Left cardiac atrium (tissue), 4 donors: ENCODE measurements around the gene RPS6KC1. TPM values are rescaled to one million over a fixed set of nuclear protein-coding genes. Genes with fewer than 3 reads are reported as not detected.

Experiments
- ATAC-seq, 2 donors: fragments of 200-7000 bp; cut with Tn5 transposase; one replicate each; pipeline ENCODE4 v1.9.1; 2020; ENCODE audit warnings: mild to moderate bottlenecking in 2 of 2, moderate library complexity in 2 of 2
- DNase-seq: peaks from one replicate; pipeline ENCODE4 v3.0.0-alpha.2; 2020
- intact Hi-C, 2 donors: fragments of 100-400 bp; cut with DNase I; formaldehyde crosslinking; loops; one replicate each; pipeline versions ENCODE4 v1.14.1 to v1.15.1; 2022 to 2023
- total RNA-seq, 2 donors: library from RNA; stranded (reverse); fragmentation: NEBNext Ultra II Directional; extraction: Animal tissue kit (Norgen Biotek cat#: 25700); gene quantifications; one replicate each; pipeline ENCODE4 v1.2.1, GENCODE V29; 2021
- donor health status: DM: no; HTN: yes; CAD: no.
- donor health status: DM: no; HTN: yes; CAD: no; lungs with severe emphysema.
- donor health status: DM: yes; HTN: yes; CAD: no.
- donor health status: Dilated cardiomyopathy.

The RPS6KC1 gene
- total RNA-seq, 2 donors from 2014 or later: 10.0 to 11.8 TPM

DNA sequence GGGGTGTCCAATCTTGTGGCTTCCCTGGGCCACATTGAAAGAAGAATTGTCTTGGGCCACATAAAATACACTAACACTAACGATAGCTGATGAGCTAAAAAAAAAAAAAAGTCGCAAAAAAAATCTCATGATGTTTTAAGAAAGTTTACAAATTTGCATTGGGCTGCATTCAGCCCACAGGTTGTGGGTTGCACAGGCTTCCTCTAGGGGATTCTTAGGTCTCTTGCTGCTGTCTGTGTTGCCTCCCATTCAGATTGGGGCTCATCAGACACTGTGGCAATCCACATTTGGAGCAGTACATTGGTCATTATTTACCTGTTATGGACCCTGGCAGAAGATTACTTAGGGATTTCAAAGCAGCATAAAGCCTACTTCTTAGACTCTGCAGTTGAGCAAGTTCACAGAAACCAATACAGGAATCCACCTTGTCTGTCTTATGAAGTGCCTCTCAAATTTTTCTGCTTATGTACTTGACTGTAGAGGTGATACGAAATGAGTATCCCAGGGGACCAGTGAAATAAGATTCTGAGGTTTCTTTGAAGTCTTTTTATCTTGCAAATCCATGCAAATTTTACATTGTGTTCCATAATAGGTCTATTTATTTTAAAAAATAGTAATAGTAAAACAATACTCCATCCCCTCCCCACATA is 205.5 kb downstream of the RPS6KC1 start:
- DNase-seq (no peak), ATAC-seq (no peak)
- intact Hi-C loops: no loop called here

DNA sequence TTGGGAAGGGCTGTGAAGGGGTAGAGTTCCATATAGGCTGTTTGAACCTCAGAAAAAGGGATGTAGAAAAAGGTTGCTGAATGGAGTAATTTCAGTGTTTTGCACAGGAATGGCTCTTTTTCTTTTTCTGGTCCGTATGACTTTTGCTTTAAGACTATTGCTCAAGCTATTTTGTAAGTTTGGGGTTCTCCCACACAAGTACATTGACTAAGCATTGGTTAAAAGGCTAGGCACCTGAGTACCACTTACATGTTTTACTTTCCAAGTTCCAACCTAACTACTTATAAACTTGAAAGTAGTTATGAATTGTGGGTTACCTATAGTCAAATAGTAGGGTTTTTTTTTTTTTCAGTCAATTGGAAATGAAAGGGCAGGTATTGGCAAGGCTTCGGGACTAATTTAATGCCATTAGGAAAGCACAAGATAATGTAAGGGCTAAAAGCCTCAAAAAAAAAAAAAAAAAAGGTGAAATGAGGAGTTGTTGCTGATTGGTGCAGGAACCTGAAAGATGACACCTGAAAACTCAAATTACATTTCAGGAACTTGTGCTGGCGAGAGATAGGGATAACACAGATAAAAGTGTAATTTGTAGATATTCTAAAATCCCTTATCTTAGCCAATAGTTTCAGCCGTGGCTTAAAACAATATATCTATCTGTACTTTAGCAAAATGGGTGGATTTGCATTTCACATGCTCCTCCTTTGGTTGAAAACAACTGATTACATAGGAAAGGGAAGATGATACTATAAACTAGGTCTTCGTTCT is 209.5 kb downstream of the RPS6KC1 start:
- ATAC-seq: no peak
- intact Hi-C loops: no loop called here
- no peak for DNase-seq

DNA sequence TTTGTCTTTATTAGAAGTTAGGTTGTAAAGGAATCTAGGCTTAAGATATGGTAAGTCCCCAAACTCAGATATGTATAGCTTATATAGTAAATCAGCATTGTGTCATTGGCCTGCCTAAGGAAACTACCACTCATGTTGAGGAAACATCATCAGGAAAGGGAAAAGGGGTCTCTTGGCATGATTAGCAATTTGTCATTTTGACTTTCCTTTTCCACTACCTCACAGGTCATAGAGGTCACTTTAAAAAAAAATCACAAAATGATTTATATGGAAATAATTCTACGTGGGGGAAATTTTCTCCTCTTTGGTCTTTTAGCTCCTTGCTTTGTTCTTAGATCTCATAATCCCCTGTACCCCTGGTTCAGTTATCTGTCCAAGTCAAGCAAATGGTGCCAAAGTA is 213.5 kb downstream of the RPS6KC1 start:
- no peak for ATAC-seq

DNA sequence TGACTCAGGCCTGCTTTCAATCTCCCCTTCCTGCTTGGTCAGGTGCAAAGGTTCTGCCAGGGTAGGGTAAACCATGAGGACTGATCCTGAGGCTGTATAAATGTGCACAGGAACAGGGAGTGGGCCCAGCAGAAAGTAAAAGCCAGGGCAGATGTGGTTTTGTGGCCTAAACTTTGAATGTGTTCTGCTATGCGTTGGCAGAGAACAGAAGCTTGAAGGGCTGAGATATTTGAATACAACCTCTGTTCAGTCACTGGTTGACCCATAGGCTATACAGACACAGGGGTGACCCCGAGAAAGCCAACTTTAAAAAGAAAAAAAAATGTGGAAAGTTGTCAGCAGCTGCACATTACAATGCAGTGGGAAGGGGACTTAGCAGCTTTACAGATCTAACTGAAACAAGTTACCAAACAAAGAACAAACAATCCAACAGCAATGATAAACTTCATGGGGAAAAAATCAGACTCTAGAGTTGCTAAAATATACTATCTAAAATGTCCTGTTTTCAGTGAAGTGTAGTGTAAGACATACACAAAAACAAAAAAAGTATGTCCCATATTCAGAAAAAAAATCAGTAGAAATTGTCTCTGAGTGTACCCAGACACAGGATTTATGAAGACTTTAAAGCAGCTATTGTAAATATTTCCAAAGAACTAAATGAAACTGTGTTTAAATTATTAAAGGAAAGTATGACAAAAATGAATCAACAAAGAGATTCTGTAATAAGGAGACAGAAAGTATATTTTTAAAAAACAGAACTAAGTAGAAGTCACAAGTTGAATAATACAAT is 216.1 kb downstream of the RPS6KC1 start:
- intact Hi-C loops: no loop called here
- DNase-seq (no peak), ATAC-seq (no peak)

More for the DNA sequence above, 213.5 kb downstream of the RPS6KC1 start:
- DNase-seq: no peak
- intact Hi-C loops: no loop called here

DNA sequence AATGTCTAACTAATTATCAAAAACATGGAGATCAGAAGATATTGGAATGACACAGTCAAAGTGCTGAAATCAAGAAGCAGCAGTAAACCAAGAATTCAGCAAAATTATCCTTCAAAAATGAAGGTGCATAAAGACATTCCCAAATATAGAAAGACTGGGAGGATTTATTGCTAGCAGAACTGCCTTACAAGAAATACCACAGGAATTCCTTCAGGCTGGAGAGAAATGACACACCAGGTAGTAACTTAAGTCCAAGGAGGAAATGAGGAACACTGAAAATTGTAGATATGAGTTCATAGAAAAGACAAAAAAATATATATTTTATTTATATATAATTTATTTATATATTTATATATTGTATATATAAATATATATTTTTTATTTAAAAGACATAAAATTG is 217.2 kb downstream of the RPS6KC1 start:
- intact Hi-C loops: no loop called here
- ATAC-seq: no peak
- no peak for DNase-seq

DNA sequence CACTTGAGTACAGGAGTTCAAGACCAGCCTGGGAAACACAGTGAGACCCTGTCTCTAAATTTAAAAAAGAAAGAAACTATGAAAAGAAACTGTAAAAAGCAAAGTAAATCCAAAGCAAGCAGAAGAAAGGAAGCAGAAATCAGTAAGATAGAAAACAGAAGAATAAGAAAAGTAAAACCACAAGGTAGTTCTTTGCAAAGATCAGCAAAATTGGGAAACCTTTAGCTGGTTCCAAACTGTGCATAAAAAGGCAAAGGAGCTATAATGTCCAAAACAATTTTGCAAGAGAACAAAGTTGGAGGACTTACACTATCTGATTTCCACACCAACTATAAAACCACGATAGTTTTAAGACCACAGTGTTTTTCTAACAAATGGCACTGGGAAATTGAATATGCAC is 218.8 kb downstream of the RPS6KC1 start:
- ATAC-seq: no peak
- intact Hi-C loops: no loop called here
- DNase-seq: no peak

DNA sequence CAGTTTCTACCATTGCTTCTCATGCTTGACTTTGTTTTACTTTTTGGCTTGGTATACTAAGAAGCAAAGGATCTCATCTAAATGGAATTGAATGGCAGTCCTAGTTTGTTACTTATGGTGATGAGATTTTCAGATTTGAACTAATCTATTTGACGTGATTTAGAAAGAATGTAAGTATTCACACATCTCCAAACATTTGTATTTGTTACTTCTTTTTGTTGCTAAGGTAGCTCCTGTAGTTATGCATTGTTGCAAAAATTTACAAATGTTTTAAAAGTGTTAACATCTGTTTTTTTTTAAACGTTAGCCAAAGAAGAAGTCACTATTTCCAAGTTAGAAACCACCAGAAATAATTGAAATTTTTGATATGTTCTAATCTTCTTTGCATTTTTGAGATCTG is 222.5 kb downstream of the RPS6KC1 start:
- DNase-seq (no peak), ATAC-seq (peak in 1 of 2 donors; percentile 32)
- intact Hi-C loops: no loop called here

DNA sequence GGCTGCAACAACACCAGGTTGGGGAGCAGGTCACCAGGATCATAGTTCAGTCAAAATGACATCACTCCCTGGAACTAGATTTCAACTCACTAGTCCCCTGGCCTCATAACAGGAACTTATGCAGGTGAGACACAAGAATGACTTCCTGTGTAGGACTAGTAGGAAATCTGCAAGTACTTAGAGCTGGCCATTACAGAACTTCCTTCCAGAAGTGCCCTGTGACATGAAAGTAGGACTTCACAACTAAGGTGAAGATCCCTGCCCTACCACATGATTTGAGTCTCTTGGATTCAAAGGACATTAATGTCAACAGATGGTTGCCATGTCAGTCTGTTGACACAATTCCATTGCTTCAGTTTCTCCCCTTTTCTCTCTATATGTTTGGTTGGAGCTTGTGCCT is 223.1 kb downstream of the RPS6KC1 start:
- DNase-seq (no peak), ATAC-seq (no peak)
- intact Hi-C loops: no loop called here

DNA sequence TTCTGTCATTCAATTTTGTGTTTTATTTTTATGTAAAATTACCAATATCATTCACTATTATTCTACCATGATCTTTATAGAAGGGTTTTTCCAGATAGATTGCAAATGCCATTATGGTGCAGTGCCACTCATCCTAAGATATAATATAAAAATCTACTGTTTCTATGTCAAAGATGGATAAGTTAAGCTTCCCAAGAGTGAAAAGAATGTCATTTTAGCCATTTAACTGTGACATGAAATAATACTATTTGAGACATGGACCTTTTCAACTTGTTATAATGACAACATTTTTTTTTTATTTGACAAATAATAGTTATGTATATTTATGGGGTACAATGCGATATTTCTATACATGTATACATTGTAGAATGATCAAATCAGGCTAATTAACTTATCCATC is 224.3 kb downstream of the RPS6KC1 start:
- intact Hi-C loops: no loop called here
- ATAC-seq: no peak
- no peak for DNase-seq

DNA sequence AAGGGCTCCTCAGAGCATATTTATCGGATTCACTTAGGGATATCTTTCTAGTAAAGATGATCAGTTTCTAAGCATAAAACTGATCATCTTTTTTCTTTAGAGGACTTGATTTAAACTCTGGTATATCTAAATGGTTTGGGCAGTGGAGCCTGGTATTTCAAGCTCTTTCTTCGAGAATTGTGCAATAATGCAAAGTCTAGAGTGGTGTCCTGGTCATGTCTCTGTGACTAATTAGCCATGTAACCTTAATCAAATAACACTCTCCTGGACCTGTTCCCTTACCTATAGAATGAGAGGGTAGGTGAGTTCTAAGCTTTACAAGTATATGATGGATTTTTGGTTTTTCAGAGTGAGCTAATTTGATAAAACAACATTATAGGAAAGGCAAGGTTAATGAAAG is 225.2 kb downstream of the RPS6KC1 start:
- ATAC-seq (no peak), DNase-seq (no peak)
- intact Hi-C loops: no loop called here

DNA sequence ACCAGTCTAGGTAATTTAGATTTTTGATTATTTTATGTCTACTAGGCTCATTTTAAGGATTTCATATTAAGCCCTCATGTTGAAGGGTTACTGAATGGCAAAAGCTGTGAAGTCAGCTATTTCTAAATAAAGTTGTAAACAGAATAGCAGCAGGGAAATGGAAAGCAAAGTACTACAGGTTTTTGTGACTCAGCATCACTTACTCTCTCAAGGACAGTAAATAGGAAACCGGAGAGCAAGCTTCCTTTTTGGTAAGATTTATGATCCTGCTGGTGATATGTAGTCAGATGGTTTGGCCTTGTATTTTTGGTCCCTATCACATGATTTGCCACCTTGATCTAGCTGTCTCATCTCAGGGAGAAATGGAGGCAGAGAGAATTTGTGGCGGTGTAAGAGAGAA is 226.0 kb downstream of the RPS6KC1 start:
- DNase-seq (no peak), ATAC-seq (no peak)
- intact Hi-C loops: no loop called here

DNA sequence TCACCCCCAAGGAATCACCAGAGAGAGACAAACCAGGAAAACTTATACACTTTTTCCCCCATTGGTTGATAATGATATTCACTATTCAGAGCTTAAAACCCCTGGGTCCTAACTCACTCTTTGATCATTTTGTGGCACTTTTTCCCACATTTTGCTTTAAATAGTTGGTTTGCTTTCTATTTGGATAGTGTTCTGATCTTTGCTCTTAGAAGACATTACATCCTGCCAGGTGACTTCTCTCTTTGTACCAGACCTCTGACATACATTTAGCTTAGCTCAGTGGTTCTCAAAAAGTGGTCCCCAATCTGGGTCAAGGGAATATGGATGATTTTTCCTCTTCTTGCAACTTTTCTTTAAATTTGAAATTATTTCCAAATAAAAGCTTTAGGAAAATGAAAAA is 228.4 kb downstream of the RPS6KC1 start:
- DNase-seq: no peak
- no peak for ATAC-seq
- intact Hi-C loops: no loop called here

DNA sequence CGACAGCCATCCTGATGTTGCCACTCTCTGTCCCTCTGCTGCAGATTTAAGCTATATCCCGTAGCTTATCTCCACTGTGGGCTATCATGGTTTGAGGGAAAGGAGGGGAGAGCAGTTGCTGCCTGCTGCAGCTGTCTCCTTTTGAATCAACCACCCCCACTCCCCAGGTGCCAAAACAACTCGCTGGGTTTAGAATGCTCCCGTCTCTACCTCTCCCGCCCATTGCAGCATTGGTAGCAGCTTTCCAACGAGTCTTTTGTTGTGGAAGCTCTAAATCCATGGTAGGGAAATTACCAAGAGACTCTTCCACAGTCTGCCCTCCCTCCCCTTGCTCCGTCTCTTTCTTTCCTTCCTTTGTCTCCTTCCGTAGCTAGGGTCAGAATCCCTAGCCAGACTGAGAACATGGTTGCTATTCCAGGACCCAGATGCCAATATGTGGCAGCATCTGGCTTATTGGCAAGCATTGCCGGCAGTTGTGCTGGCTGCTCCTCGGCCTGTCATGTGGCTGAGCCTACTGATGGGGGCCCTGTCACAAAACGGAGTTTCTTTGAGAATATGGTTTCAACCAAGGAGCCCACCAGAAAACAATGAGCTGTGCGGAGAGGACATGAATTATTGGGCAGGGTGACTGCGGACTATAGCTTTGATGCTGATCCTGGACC is 230.7 kb downstream of the RPS6KC1 start:
- no peak for ATAC-seq
- intact Hi-C loops: no loop called here
- no peak for DNase-seq

DNA sequence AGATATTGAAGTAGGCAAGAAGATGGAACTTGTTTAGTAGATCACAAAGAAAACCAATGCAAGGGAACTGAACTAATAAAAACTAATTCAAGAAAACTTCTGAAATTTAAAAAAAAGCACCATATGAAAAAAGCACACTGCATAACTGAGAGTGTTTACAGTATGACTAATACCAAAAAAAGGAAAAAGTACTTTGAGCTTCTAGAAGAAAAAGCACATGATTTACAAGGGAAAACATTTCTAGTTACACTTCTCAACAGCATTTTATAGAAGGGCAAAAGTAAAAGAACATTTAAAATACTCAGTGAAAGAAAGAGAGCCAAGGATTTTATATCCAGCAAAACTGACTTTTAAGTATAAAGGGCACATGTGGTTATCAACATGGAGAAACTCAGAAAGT is 233.6 kb downstream of the RPS6KC1 start:
- intact Hi-C loops: no loop called here
- no peak for DNase-seq

DNA sequence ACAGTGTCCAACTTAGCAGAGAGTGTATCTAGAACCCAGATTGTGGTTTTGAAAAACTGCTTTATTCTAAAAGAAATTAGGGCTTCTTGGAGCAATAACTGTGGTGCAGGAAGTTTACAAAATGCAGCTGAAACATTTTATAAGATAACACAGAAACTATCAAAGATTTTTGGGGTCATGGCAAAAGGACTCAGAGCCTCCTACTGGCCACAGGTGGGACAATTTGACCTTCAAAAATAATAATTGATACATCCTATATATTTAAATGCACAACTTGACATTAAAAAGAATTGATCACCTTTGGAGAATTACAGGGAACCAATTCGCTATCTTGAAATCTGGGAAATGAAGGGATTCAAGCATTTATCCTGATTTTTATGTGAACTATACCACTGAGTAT is 235.2 kb downstream of the RPS6KC1 start:
- intact Hi-C loops: no loop called here
- DNase-seq: no peak
- no peak for ATAC-seq

More for the DNA sequence above, 233.6 kb downstream of the RPS6KC1 start:
- no peak for ATAC-seq

DNA sequence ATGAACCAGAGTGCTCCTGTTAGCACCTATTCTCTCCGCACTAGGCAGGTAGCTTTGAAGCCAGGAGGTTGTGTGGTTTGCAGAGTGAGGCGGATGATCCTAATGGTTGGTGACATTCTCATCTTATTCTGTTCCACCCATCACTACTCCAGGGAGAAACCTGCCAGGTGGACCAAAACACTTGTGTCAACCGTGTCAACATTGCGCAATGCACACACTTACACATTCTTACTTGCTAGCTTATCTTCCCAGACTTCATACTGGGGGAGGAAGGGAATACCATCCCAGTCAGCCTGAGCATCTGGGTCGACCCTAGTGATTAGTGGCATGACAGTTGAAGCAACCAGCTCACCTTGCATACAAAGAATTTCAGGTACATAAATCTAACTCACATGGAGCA is 236.9 kb downstream of the RPS6KC1 start:
- intact Hi-C loops: no loop called here
- DNase-seq: no peak
- no peak for ATAC-seq

DNA sequence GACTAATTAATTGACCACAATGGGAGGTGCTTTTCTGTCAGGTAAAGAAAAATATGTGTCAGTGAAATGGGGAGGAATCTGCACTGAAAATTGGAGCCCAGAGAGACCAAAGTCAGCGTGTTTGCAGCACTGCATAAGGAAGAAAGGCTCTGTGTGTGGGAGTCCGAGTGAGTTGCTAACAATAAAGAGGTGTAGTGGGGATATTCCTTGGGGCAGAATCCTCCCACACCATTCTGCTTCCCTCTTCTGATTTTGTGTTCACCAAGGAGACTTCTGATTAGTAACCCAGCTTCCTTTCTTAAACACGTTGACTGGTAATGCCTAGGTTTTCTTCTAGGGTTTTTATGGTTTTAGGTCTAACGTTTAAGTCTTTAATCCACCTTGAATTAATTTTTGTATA is 240.5 kb downstream of the RPS6KC1 start:
- ATAC-seq: no peak
- intact Hi-C loops: no loop called here
- no peak for DNase-seq

DNA sequence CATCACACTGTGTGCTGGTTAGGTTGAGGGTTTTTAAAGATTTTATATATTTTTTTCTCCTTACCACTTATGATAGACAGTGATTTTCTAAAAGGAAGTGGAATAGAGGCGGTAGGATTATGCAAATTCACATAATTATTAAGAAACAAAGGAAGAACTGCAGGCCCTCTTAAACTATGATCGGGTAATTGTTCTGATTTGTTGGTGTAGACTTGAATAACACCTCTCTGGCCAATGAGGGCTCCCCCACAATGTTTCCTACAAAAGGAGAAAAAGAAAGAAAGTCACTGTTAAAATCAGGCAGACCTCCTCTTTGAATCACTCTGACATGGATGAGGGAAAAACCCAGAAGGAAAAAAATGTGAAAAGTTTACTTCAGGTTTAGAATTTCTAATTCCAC is 241.6 kb downstream of the RPS6KC1 start:
- intact Hi-C loops: no loop called here
- no peak for ATAC-seq

DNA sequence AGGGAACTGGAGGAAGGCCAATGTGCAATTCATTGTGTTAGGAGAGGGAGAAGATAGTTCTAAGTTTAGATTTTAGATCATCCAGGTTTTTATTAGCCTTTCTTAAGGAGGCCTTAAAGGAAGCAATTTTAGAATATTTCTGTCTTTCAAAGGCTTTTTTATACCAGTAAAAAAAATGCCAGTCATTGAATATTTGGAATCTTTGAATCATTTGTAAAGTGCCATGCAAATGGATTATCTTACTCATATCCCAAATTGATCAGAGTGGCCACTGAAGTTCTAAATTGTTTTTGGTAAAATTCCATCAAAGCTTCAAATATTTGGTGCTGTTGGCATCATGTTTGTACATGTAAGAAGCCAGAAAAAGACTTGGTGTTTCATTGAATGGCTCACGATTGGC is 244.8 kb downstream of the RPS6KC1 start:
- intact Hi-C loops: no loop called here
- DNase-seq: no peak
- no peak for ATAC-seq

More for the DNA sequence above, 241.6 kb downstream of the RPS6KC1 start:
- no peak for DNase-seq

DNA sequence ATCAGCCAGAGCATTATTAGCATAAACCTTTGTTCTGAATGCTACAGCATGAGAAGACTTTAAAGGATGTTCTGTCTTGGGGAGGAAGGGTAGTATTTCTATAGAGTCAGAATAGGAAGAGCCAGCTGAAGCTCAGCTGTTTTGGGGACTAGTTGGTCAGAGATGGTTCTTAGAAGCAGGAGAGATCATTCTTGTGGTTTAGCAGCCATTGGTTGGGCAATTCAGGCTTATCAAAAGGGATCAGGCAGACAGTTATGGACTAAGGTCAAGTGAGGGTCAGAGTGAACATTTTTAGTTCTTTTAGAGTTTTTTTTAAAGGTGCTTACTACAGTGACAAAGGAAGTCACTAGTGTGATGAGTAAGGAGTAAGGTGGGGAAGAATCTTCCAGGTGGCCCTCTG is 245.5 kb downstream of the RPS6KC1 start:
- DNase-seq (no peak), ATAC-seq (no peak)
- intact Hi-C loops: no loop called here
